Vagina (tissue), 2 donors: ENCODE measurements around the gene MYADML2. TPM values are rescaled to one million over a fixed set of nuclear protein-coding genes. Genes with fewer than 3 reads are reported as not detected.

ENCODE experiments used
- DNase-seq, 2 donors: peaks; one replicate each; pipeline ENCODE4 v3.0.0-alpha.2; 2017; ENCODE audit errors: extremely low spot score in 2 of 2
- H3K27ac ChIP-seq: fragments of 200-600 bp; sonication (generic); one replicate; pipeline ENCODE4 v1.5.1; 2019
- H3K27me3 ChIP-seq: fragments of 200-600 bp; sonication (generic); one replicate; pipeline ENCODE4 v1.5.1; 2019
- H3K36me3 ChIP-seq, 2 donors: fragments of 200-600 bp; sonication (generic); one replicate each; pipeline ENCODE4 v1.5.1; 2017 to 2019
- H3K4me1 ChIP-seq: fragments of 200-600 bp; sonication (generic); one replicate; pipeline ENCODE4 v1.5.1; 2019
- H3K4me3 ChIP-seq, 2 donors: fragments of 200-600 bp; sonication (generic); 1 replicate in 1 of 2; 2 replicates in 1 of 2; pipeline ENCODE4 v1.5.1; 2016 to 2019
- H3K9me3 ChIP-seq: fragments of 200-600 bp; sonication (generic); one replicate; pipeline ENCODE4 v1.5.1; 2019
- POLR2A ChIP-seq, 2 donors: fragments of 450-650 bp; IDR thresholded peaks; one replicate each; pipeline ENCODE4 v1.6.1; 2017; ENCODE audit warnings: antibody characterized with exemption in 2 of 2, mild to moderate bottlenecking in 2 of 2, moderate library complexity in 2 of 2
- POLR2AphosphoS5 ChIP-seq, 2 donors: sonication (generic); formaldehyde crosslinking; IDR thresholded peaks; one replicate each; pipeline ENCODE4 v1.9.0; 2017; ENCODE audit warnings: antibody characterized with exemption in 2 of 2, mild to moderate bottlenecking in 2 of 2, low read depth in 1 of 2; ENCODE audit not compliant: insufficient read depth in 1 of 2
- intact Hi-C: fragments of 100-400 bp; cut with DNase I; formaldehyde crosslinking; loops from one replicate; pipeline ENCODE4 v1.15.1; 2023
- total RNA-seq: library from RNA; depleted of rRNA; stranded (reverse); fragments of >200 nt; gene quantifications from one replicate; pipeline ENCODE4 v1.2.3, GENCODE V29; 2016
- TF ChIP-seq, protein P1 (sequence below), 3 experiments: fragments of 450-650 bp in 2 of 3; fragments of 200-600 bp in 1 of 3; sonication (generic) in 1 of 3; IDR thresholded peaks; one replicate each; pipeline ENCODE4 v1.5.1; 2017 to 2019; ENCODE audit warnings: antibody characterized with exemption in 3 of 3, mild to moderate bottlenecking in 2 of 3, moderate library complexity in 2 of 3

Gene MYADML2
- total RNA-seq, 1 donor from 2014 or later: not detected

DNA sequence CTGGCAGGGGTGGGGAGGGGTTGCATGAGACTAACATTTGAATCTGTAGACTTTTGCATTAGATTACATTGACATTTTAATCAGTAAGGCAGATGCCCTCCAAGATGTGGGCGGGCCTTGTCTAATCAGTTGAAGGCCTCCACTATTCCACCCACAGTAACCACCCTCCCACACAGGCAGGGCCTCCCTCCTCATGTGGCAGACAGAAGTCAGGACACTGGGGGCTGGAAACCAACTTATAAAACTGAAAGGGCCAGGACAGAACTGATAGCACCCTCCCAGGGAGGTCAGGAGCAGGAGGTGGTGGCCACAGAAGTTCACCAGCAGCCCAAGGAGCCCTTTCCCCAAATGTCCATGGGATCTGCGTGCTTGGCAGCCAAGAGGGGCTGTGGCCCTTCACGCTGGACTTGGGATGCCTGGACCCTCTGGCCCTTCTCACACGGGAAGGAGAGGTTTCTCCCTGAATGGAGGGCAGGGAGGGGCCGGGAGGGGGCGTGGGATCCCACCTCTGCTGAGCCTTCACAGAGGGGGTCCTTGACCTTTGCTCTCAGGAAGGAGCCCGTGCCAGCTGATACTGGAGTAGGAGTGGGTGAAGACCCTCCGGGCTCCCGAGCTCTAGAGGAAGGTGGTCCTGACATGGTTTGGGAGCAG is 14.6 kb downstream of the MYADML2 start:
- no peak overlapping the region for H3K27ac ChIP-seq
- intact Hi-C loops: no loop called here
- H3K4me1 ChIP-seq: peaks cover 33% of the 10 kb centered on the region
- TF ChIP-seq POLR2A (IDR thresholded peaks at IDR 0.05) (no peak), POLR2AphosphoS5 (IDR thresholded peaks at IDR 0.05; ENCODE audit: insufficient read depth in 1 of 2, low read depth in 1 of 2) (no peak)
- TF ChIP-seq, protein P1, sequence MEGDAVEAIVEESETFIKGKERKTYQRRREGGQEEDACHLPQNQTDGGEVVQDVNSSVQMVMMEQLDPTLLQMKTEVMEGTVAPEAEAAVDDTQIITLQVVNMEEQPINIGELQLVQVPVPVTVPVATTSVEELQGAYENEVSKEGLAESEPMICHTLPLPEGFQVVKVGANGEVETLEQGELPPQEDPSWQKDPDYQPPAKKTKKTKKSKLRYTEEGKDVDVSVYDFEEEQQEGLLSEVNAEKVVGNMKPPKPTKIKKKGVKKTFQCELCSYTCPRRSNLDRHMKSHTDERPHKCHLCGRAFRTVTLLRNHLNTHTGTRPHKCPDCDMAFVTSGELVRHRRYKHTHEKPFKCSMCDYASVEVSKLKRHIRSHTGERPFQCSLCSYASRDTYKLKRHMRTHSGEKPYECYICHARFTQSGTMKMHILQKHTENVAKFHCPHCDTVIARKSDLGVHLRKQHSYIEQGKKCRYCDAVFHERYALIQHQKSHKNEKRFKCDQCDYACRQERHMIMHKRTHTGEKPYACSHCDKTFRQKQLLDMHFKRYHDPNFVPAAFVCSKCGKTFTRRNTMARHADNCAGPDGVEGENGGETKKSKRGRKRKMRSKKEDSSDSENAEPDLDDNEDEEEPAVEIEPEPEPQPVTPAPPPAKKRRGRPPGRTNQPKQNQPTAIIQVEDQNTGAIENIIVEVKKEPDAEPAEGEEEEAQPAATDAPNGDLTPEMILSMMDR (IDR thresholded peaks at IDR 0.05): no peak
- no peaks in the 10 kb centered on the region for H3K36me3 ChIP-seq
- no peak overlapping the region for H3K4me3 ChIP-seq
- no peaks in the 10 kb centered on the region for H3K27me3 ChIP-seq
- no peak for DNase-seq
- no peaks in the 10 kb centered on the region for H3K9me3 ChIP-seq

DNA sequence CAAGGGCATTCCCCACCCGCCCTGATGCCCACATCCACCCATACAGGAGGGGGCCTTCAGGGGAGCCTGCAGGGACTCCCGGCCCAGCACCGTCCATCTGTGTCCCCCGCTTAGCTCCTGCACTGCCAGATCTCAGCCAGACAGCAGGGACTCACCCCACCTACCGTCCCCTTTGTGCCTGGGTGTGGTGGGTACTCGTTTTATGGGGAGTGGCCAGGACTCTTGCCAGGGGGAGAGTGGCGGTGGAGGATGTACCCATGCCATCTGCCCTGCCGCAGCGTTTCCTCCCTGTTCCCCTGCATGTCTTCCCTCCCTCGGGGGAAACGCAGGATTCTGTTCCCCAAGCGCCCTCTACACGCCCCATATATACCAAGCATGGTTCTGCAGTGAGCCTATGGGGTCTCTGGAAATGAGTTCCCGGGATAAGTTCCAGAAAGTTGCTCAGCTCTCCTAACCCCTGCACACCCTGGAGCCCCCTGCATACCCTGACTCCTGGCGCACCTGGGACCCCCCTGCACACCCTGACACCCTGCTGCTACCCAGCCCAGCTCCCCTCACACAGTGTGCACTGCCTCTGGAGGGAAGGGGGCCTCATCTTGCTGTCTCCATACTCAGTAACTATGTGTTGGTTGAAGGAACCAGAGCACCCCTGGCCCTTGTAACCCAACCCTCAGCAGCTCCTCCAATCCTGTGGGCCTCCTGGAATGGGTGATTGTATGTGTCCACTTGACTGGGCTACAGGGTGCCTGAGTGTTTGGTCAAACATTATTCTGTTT is 15.3 kb downstream of the MYADML2 start:
- DNase-seq: no peak
- TF ChIP-seq, protein P1 (IDR thresholded peaks at IDR 0.05): no peak
- TF ChIP-seq POLR2A (IDR thresholded peaks at IDR 0.05) (no peak), POLR2AphosphoS5 (IDR thresholded peaks at IDR 0.05; ENCODE audit: insufficient read depth in 1 of 2, low read depth in 1 of 2) (no peak)
- no peaks in the 10 kb centered on the region for H3K9me3 ChIP-seq

DNA sequence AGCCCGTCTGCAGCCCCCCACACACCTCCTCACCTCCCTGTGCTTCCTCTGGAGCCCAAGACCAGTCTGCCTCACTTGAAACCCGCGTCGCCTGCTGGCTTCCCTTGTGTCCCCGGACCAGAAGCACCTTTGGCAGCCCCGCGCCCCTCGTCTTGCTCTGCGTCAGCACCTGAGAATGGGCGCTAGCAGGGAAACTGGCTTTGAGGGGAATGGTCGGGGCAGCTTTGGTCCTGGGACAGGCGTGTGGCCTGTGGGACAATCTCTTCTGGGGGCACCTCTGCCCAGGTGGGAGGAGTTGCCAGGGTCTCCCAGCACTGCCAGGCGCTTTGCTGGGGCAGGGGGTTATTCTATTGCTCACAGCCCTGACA is 15.9 kb downstream of the MYADML2 start:
- no peaks in the 10 kb centered on the region for H3K27me3 ChIP-seq
- H3K36me3 ChIP-seq: no peaks in the 10 kb centered on the region
- no peak for DNase-seq
- TF ChIP-seq, protein P1 (IDR thresholded peaks at IDR 0.05): no peak
- no peak for TF ChIP-seq POLR2AphosphoS5 (IDR thresholded peaks at IDR 0.05; ENCODE audit: insufficient read depth in 1 of 2, low read depth in 1 of 2)
- TF ChIP-seq POLR2A (IDR thresholded peaks at IDR 0.05): no peak
- intact Hi-C loops: no loop called here
- H3K4me3 ChIP-seq: no peak overlapping the region
- no peaks in the 10 kb centered on the region for H3K9me3 ChIP-seq
- H3K4me1 ChIP-seq: peaks cover 26% of the 10 kb centered on the region
- H3K27ac ChIP-seq: no peak overlapping the region

More for the DNA sequence above, 15.3 kb downstream of the MYADML2 start:
- Histone ChIP-seq H3K27ac (no peak overlapping the region), H3K27me3 (no peaks in the 10 kb centered on the region), H3K36me3 (no peaks in the 10 kb centered on the region), H3K4me1 (peaks cover 29% of the 10 kb centered on the region), H3K4me3 (no peak overlapping the region)
- intact Hi-C loops: no loop called here

DNA sequence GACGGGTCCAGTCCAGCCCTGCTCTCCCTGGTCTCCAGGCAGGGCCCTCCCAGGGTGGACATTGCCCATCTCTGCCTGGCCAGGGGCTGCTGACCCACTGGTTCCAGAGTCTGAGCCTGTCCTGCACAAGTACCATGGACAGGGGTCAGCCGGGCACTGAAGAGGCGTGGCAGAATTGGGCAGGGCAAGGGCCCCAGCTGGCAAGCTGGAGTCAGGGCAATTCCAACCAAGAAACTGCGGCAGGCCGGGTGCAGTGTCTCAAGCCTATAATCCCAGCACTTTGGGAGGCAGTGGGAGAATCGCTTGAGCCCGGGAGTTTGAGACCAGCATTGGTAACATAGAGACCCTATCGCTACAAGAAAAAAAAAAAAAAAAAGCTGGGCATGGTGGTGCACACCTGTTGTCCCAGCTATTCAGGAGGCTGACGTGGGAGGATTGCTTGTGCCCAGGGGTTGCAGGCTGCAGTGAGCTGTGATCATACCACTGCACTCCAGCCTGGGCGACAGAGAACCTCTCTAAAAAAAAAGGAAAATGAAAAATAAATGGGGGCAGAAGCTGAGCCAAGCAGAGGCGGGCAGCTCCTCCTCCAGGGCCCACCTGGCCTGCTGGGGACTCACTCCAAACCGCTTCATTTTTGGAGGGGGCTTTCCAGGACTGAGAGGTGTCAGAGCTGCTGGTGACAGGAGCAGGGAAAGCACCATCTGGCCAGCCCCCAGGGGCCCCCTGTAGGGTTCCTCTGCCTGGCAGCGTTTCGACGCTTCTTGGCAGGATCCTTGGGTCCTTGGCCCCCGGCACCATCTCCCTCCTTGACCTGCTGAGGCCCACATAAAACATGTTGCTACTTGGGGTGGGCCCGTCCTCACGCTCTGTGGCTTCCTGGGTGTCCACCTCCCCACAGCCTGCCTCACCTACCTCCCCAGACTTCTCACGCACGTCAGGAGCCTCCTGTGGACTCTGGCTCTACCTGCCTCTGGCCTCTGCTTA is 16.6 kb downstream of the MYADML2 start:
- intact Hi-C loops: no loop called here
- TF ChIP-seq POLR2AphosphoS5 (IDR thresholded peaks at IDR 0.05; ENCODE audit: insufficient read depth in 1 of 2, low read depth in 1 of 2): no peak
- no peak for TF ChIP-seq POLR2A (IDR thresholded peaks at IDR 0.05)
- TF ChIP-seq, protein P1 (IDR thresholded peaks at IDR 0.05): no peak
- Histone ChIP-seq H3K36me3 (no peaks in the 10 kb centered on the region), H3K27me3 (no peaks in the 10 kb centered on the region), H3K4me1 (peaks cover 32% of the 10 kb centered on the region), H3K27ac (no peak overlapping the region), H3K4me3 (no peak overlapping the region), H3K9me3 (no peaks in the 10 kb centered on the region)
- no peak for DNase-seq
